Dedifferentiated amniotic fluid mesenchymal stem cell (primary cell): ENCODE results near the gene DNAH14.
"Not testable (repeated sequence)": the region's sequence is repeated elsewhere in the genome, so short reads cannot be mapped to it uniquely, and the experiment has no call there.

ENCODE experiments used
- DNase-seq: peaks from one replicate; pipeline ENCODE4 v3.0.0-alpha.2; 2016; ENCODE audit errors: extremely low spot score

Gene DNAH14

GRCh38 chr1:225253784-225254183 is 324.3 kb downstream of the DNAH14 start:
- DNase-seq: no peak

- no peak for DNase-seq
Observed at GRCh38 chr1:225254676-225255075, 325.2 kb downstream of the DNAH14 start.

DNA sequence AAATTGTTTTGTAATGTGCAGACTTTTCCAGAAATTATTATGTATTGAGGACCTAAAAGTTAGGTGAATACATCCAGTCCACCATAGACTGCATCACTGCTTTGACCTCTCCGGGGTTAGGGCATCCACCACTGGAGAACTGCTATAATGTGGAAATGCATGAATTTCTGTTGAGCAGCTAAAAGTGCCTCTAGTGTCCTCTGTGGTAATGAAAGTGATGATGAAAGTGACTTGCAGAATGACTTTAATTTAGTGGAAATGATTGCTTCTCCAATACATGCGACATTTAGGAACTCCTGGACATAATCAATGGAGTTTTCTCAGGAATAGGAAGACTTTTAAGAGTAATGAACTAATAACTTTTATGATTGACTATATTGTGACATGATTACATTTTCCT is 327.6 kb downstream of the DNAH14 start:
- no peak for DNase-seq

DNA sequence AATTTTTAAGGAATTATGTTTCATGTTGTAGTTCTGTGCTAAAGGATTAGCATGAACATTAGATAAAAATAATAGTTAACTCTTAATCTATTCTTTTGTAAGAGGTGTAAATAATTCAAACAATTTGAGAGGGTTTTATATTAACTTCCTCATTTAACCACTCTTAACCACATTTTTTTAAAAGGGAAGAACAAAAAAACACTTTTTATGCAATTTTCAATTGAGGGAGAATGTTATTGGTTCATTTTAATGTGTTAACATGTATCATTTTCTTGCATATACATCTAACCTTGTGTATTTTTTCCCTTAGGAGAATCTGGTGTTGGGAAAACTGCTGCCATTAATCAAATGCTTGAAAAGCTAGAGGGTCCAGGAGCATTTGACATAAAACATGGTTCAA is 329.3 kb downstream of the DNAH14 start:
- no peak for DNase-seq

DNA sequence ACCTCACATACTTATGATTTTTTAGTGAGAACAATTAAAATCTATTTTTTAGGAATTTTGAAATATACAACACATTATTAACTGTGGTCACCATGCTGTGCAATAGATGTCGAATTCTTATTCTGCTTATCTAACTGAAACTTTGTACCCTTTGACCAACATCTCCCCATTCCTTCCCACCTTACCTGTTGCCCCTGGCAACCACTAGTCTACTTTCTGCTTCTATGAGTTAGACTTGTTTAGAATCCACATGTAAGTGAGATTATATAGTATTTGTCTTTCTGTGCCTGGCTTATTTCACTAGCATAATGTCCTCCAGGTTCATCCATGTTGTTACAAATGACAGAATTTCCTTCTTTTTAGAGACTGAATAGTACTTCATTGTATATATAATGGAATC is 330.1 kb downstream of the DNAH14 start:
- no peak for DNase-seq

GRCh38 chr1:225260319-225260718 is 330.8 kb downstream of the DNAH14 start:
- DNase-seq: no peak

GRCh38 chr1:225277445-225277844 is 348.0 kb downstream of the DNAH14 start:
- DNase-seq: no peak

DNA sequence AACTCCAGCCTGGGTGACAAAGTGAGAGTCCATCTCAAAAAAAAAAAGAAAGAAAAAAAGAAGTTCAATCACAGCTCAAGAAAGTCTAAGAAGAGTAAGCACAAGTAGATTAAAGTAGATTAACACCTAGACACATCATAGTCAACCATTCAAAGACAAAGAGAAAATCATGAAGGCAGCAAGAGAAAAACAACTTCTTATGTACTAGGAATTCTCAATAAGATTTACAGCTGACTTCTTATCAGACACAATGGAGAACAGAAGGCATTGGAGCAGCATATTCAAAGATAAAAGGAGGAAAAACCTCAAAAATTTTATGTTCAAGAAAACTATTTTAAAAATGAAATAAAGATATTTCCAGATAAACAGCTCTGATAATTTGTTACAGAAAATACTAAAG is 351.1 kb downstream of the DNAH14 start:
- DNase-seq: no peak

DNA sequence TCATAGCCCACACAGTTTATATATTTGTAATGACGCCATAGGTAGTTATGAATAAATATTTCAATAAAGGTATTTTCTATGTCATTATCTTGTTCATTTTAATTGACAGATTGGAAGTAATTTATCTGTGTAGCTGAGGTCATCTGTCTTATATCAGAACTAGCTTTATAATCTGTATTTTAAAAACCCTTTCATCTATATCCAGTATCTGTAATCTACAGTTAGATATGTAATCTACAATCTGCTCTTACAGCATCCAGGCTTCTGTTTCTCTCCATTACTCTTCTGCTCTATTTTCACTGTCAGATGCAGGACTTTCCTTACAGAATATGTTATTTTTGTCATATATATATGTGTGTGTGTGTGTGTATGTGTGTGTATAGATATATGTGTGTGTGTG is 360.8 kb downstream of the DNAH14 start:
- DNase-seq: no peak

DNA sequence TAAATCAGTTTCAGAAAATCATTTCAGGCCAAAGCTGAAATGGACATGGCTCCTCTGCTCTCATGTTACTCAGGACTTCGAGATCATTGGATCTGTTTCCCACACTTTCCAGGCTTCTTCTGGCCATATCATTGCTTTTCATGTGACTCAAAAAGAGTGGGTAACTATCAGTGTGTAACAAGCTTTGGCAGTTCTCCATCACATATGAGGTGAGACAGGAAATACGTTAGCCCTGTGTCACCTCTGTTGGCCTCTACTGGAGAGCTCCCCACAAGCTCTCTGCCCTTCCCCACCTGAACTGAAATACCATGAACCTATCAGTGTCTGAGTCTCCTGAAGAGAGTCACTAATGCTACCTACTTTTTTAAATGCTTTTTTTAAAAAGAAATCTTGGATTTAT is 370.1 kb downstream of the DNAH14 start:
- DNase-seq: no peak

DNA sequence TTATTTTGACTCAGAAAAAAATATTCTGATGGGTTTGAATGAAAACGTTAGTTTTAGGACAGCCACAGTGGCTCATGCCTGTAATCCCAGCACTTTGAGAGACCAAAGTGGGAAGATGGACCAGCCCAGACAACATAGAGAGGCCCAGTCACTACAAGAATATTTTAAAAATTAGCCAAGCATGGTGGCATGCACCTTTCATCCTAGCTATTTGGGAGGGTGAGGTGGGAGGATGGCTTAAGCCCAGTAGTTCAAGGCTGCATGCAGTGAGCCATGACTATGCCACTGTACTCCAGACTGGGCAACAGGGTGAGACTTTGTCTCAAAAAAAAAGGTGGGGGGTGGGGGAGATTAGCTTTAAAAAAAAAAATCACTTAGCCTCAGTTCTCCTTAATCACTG is 370.9 kb downstream of the DNAH14 start:
- no peak for DNase-seq

GRCh38 chr1:225304996-225305395 is 375.5 kb downstream of the DNAH14 start:
- no peak for DNase-seq

GRCh38 chr1:225310544-225310943 is 381.1 kb downstream of the DNAH14 start:
- not testable (repeated sequence) for DNase-seq

DNA sequence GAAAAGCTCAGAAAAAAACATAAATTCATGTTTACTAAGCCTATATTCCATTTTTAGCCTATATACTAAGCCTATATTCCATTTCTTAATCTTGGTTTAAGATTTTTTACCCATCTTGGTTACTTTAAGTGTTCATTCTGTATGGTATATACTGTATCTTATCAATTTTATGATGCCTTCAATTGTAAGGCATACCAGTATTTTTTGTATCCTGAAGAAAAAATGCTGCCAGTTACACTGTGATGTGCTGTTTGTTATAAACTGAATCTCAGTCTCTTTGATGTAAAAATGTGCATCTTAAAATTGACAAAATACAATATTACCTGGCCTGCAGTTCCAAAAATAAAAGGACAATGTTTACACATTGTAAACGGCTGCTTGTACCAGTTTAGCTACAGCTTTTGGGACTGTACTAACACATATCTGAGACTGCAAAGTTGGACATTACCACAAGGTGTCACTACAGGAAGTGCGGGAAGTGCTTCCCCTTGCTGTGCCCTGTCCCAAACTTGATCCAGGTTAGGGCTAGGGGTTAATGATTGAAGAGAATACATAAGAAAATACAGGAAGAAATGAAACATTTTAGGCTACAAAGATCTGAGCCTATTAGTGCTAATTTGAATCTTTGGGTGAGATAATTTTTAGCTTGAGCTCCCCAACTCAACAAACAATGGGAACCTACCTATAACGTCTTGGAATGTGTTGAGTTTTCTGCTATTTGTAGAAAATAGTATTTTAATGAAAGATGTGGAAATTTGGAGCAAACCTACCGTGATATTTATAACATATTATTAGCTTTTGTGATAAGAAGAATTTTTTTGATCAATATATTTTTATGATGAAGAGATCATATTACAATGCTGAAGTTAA is 389.5 kb downstream of the DNAH14 start:
- peak; percentile 29 for DNase-seq

DNA sequence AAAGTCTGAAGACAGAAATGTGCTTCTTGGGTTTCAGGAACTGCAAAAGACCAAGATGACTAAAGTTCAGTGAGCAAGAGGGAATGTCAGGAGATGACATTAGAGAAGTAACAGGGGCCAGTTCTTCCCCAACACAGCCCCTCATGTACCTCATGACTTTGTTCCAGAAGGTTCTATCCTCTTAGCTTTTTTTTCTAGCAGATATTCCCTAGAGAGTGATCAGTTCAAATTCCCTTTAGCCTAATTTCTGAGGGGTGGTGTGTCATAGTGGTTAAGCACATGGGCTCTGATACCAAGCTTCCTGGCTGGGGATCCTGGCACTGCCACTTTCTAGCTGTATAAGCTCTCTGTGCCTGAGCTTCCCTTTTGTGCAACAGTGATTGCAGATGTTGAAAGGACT is 390.4 kb downstream of the DNAH14 start:
- DNase-seq: no peak

DNA sequence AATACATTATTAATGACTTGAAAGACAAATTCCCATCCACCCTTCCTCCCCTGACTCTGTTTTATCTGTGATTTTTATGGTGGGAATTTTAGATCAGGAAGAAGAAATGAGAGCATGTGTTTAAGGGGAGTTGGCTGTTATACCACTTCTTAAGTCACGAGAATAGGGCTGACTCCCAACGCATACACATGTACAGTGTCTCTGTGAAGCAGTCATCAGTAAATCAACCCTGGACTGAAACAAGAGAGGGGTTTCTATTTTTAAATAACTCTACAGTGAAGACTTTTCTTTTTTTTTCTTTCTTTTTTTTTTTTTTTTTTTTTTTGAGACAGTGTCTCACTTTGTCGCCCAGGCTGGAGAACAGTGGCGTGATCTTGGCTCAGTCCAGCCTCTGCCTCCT is 392.3 kb downstream of the DNAH14 start:
- no peak for DNase-seq

GRCh38 chr1:225329041-225329440 is 399.6 kb downstream of the DNAH14 start:
- DNase-seq: no peak

DNA sequence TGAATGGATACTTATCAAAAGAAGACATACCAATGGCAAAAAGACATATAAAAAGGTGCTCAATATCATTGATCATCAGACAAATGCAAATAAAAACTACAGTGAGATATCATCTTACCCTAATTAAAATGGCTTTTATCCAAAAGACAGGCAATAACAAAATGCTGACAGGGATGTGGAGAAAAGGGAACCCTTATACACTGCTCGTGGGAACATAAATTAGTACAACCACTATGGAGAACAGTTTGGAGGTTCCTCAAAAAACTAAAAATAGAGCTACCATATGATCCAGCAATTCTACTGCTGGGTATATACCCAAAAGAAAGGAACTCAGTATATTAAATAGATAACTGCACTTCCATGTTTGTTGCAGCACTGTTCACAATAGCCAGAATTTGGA is 400.5 kb downstream of the DNAH14 start:
- DNase-seq: not testable (repeated sequence)

GRCh38 chr1:225332686-225333085 is 403.2 kb downstream of the DNAH14 start:
- no peak for DNase-seq

DNA sequence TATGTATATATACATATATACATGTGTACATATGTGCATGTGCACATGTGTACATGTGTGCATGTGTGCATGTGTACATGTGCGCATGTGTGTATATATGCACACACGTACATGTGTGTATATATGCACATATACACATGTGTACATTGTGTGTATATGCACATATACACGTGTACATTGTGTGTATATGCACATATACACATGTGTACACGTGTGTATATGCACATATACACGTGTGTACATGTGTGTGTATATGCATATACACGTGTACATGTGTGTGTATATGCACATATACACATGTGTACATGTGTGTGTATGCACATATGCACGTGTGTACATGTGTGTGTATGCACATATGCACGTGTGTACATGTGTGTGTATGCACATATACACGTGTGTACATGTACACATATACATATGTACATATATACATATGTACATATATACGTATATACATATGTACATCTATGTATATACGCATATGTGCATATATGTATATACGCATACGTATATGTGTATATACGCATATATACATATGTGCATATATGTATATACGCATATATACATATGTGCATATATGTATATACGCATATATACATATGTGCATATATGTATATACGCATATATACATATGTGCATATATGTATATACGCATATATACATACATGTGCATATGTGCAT is 405.8 kb downstream of the DNAH14 start:
- not testable (repeated sequence) for DNase-seq

DNA sequence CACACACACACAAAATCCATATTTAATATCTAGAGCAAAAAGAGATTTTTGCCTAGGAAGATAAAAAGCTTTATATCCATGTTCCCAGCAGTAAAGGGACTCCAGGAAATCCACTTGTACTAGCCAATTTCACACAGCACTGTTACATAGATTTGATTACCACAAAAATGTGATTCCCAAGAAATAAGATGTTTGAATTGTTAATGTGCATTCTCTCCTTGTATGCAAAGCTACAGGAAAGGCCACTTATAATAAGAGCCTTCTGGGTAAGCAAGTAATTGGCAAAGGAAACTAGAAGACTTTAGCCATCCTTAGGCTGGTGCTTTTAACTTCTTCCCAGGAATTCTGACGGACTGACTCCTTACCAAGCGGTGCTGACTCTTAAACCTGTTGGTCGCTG is 409.1 kb downstream of the DNAH14 start:
- DNase-seq: no peak

DNA sequence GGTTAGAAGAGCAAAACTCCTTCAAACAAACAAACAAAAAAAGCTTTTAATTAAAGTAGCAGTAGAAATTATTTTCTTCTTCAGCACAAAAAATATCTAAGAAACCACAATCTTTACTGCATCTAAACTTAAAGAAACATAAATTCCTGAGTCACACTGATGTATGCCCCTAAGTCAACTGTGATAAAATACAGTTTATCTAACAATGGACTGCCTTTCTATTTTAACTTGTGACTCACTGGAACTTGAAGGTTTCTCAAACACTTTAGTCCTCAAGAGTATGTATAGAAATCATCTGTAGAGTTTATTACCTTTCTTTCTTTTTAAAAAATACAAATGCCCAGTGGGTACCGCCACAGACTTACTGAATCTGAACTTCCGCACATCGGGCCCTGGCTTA is 412.2 kb downstream of the DNAH14 start:
- DNase-seq: no peak

DNA sequence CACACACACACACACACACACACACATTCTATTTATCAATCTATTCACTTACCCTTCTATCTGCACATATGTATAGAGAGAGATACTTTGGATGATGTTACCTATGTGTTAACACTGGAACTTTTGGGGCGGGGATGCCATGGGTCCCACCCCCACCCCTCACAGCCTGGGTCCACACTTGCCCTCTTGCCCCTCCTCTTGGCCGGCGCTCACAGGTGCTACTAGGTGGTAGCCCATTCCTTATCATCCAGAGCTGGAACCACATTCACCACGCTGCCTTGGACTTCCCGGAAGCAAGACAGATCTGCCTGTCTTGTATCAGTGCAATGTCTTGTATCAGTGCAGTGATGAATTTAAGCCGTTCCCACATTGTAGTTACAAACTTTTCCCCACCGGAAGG is 413.2 kb downstream of the DNAH14 start:
- no peak for DNase-seq
